GM23338 (cell line): ENCODE results near the gene TCF7L1.

Source experiments
- CREB1 ChIP-seq: fragments of 250-450 bp; sonication (Bioruptor Pico); IDR thresholded peaks from 2 replicates; pipeline ENCODE4 v1.5.0; 2020; ENCODE audit warnings: low read depth, mild to moderate bottlenecking, moderate library complexity
- EZH2 ChIP-seq: fragments of 200-600 bp; sonication (generic); IDR thresholded peaks from one replicate; pipeline ENCODE4 v1.8.0; 2017; ENCODE audit warnings: antibody characterized with exemption, mild to moderate bottlenecking, low read depth; ENCODE audit not compliant: unreplicated experiment
- EZH2phosphoT487 ChIP-seq: fragments of 200-600 bp; sonication (generic); IDR thresholded peaks from one replicate; pipeline ENCODE4 v1.8.1; 2018; ENCODE audit warnings: antibody characterized with exemption; ENCODE audit not compliant: unreplicated experiment
- JUNB ChIP-seq: IDR thresholded peaks from one replicate; pipeline ENCODE4 v1.6.1; 2016; ENCODE audit warnings: antibody characterized with exemption; ENCODE audit not compliant: unreplicated experiment
- NANOG ChIP-seq: IDR thresholded peaks from 2 replicates; pipeline ENCODE4 v1.6.1; 2016; ENCODE audit warnings: antibody characterized with exemption, borderline replicate concordance
- POLR2AphosphoS5 ChIP-seq: IDR thresholded peaks from 2 replicates; pipeline ENCODE4 v1.6.1; 2016; ENCODE audit warnings: antibody characterized with exemption, low read depth
- STAT1 ChIP-seq: IDR thresholded peaks from one replicate; pipeline ENCODE4 v1.6.1; 2016; ENCODE audit warnings: antibody characterized with exemption; ENCODE audit not compliant: unreplicated experiment
- ZNF114 ChIP-seq: fragments of 250-450 bp; sonication (Bioruptor Pico); IDR thresholded peaks from 2 replicates; pipeline ENCODE4 v1.5.0; 2020; ENCODE audit warnings: mild to moderate bottlenecking, moderate library complexity
- ZNF331 ChIP-seq: fragments of 250-450 bp; sonication (Bioruptor Pico); IDR thresholded peaks from 2 replicates; pipeline ENCODE4 v1.5.0; 2020; ENCODE audit warnings: low read depth, mild to moderate bottlenecking, moderate library complexity
- TF ChIP-seq, protein P1 (sequence below), 2 experiments: fragments of 200-600 bp in 1 of 2; sonication (generic) in 1 of 2; conservative IDR thresholded peaks; 2 replicates each; pipeline versions ENCODE4 v1.5.1 to v1.6.1; 2016 to 2017; ENCODE audit warnings: antibody characterized with exemption in 2 of 2, low read depth in 2 of 2, mild to moderate bottlenecking in 2 of 2, moderate library complexity in 1 of 2
- TF ChIP-seq, protein P2 (sequence below): IDR thresholded peaks from one replicate; pipeline ENCODE4 v1.6.1; 2018; ENCODE audit warnings: antibody characterized with exemption; ENCODE audit not compliant: unreplicated experiment
- TF ChIP-seq, protein P3 (sequence below): IDR thresholded peaks from 2 replicates; pipeline ENCODE4 v1.6.1; 2016; ENCODE audit warnings: antibody characterized with exemption

DNA sequence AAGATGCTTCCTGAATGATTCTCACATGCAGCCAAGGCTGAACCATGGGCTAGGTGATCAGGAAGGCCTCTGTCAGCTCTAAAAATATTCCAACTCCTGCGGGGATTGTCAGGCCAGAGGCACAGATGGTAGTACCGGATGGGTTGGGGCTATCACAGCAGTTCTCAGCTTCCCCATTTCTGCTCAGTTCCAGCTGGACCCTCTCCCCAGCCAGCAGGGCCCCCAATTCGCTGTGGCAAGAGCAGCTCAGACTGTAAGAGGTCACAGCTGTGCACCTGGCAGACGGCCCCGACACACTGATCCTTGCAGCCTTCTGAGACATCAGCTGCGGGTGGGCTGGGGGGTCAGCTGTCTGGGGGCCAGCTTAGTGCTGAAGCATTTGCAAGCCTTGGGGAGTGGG is 43.6 kb upstream of the TCF7L1 start:
- TF ChIP-seq, protein P1, sequence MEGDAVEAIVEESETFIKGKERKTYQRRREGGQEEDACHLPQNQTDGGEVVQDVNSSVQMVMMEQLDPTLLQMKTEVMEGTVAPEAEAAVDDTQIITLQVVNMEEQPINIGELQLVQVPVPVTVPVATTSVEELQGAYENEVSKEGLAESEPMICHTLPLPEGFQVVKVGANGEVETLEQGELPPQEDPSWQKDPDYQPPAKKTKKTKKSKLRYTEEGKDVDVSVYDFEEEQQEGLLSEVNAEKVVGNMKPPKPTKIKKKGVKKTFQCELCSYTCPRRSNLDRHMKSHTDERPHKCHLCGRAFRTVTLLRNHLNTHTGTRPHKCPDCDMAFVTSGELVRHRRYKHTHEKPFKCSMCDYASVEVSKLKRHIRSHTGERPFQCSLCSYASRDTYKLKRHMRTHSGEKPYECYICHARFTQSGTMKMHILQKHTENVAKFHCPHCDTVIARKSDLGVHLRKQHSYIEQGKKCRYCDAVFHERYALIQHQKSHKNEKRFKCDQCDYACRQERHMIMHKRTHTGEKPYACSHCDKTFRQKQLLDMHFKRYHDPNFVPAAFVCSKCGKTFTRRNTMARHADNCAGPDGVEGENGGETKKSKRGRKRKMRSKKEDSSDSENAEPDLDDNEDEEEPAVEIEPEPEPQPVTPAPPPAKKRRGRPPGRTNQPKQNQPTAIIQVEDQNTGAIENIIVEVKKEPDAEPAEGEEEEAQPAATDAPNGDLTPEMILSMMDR (conservative IDR thresholded peaks at IDR 0.05; ENCODE audit: low read depth in 2 of 2), result no peak
- TF ChIP-seq ZNF331 (CRISPR knock-in tag) (no peak), POLR2AphosphoS5 (no peak), ZNF114 (no peak), EZH2phosphoT487 (no peak), STAT1 (no peak), EZH2 (no peak), CREB1 (CRISPR knock-in tag) (no peak), JUNB (no peak), NANOG (no peak)
- TF ChIP-seq, protein P2, sequence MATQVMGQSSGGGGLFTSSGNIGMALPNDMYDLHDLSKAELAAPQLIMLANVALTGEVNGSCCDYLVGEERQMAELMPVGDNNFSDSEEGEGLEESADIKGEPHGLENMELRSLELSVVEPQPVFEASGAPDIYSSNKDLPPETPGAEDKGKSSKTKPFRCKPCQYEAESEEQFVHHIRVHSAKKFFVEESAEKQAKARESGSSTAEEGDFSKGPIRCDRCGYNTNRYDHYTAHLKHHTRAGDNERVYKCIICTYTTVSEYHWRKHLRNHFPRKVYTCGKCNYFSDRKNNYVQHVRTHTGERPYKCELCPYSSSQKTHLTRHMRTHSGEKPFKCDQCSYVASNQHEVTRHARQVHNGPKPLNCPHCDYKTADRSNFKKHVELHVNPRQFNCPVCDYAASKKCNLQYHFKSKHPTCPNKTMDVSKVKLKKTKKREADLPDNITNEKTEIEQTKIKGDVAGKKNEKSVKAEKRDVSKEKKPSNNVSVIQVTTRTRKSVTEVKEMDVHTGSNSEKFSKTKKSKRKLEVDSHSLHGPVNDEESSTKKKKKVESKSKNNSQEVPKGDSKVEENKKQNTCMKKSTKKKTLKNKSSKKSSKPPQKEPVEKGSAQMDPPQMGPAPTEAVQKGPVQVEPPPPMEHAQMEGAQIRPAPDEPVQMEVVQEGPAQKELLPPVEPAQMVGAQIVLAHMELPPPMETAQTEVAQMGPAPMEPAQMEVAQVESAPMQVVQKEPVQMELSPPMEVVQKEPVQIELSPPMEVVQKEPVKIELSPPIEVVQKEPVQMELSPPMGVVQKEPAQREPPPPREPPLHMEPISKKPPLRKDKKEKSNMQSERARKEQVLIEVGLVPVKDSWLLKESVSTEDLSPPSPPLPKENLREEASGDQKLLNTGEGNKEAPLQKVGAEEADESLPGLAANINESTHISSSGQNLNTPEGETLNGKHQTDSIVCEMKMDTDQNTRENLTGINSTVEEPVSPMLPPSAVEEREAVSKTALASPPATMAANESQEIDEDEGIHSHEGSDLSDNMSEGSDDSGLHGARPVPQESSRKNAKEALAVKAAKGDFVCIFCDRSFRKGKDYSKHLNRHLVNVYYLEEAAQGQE, result no peak
- TF ChIP-seq, protein P3, sequence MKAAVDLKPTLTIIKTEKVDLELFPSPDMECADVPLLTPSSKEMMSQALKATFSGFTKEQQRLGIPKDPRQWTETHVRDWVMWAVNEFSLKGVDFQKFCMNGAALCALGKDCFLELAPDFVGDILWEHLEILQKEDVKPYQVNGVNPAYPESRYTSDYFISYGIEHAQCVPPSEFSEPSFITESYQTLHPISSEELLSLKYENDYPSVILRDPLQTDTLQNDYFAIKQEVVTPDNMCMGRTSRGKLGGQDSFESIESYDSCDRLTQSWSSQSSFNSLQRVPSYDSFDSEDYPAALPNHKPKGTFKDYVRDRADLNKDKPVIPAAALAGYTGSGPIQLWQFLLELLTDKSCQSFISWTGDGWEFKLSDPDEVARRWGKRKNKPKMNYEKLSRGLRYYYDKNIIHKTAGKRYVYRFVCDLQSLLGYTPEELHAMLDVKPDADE, result no peak
